Activated naive CD4-positive, alpha-beta T cell treated with anti-CD3 and anti-CD28 coated beads, Interleukin-2, amount 50 U/mL, for 24 hours (primary cell): ENCODE data around the gene NAA16.
A peak's percentile ranks its signal among the peaks of the same experiment; 100 is the strongest.
"Not testable (repeated sequence)": the region's sequence is repeated elsewhere in the genome, so short reads cannot be mapped to it uniquely, and the experiment has no call there.

ENCODE experiments used
- H3K27ac Mint-ChIP-seq: one replicate; pipeline ENCODE4 v1.8.0; 2021; ENCODE audit warnings: mild to moderate bottlenecking, mixed read lengths
- H3K27me3 Mint-ChIP-seq: one replicate; pipeline ENCODE4 v1.8.0; 2021; ENCODE audit warnings: mixed read lengths
- H3K36me3 Mint-ChIP-seq: one replicate; pipeline ENCODE4 v1.8.0; 2021; ENCODE audit warnings: mixed read lengths
- H3K4me1 Mint-ChIP-seq: one replicate; pipeline ENCODE4 v1.8.0; 2021; ENCODE audit warnings: mixed read lengths
- H3K4me3 Mint-ChIP-seq: one replicate; pipeline ENCODE4 v1.8.0; 2021; ENCODE audit warnings: mild to moderate bottlenecking, mixed read lengths
- H3K9me3 Mint-ChIP-seq: one replicate; pipeline ENCODE4 v1.8.0; 2021; ENCODE audit warnings: mixed read lengths

NAA16 gene

DNA sequence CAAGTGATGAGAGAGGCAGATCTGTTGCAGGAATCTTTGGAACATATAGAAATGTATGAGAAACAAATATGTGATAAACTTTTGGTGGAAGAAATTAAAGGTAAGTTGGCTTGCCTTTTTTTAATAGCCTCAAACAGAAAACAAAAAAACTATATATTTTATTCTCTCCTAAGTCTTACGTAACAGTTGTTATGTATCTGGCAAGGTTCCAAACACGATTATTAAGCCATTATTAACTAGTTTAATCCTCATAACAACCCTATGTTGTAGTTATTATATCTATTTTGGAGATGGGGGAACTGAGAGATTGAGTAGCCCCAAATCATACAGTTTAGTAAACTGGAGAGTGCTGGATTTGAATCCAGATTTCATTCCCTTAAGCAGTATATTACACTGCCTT is 14.7 kb downstream of the NAA16 start:
- Mint-ChIP-seq H3K36me3 (peaks cover 30% of the 10 kb centered on the region), H3K4me3 (no peak overlapping the region), H3K27ac (no peak overlapping the region), H3K9me3 (no peaks in the 10 kb centered on the region), H3K4me1 (peaks cover 62% of the 10 kb centered on the region), H3K27me3 (no peaks in the 10 kb centered on the region)

DNA sequence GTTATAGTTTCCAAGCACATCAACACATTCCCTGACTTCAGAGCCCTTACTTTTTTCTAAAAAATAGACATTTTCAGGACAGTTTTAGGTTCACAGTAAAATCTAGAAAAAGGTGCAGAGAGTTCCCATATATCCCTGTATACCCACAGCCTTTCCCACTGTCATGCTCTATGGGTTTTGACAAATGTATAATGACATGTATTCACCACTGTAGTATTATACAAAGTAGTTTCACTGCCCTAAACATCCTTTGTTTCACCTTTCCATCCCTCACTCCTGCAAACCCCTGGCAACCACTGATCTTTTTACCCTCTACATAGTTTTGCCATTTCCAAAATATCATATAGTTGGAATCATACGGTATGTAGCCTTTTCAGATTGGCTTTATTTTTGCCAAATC is 15.6 kb downstream of the NAA16 start:
- Mint-ChIP-seq H3K4me1 (peaks cover 64% of the 10 kb centered on the region), H3K36me3 (peaks cover 32% of the 10 kb centered on the region), H3K27ac (peak overlapping the region; percentile 10)

DNA sequence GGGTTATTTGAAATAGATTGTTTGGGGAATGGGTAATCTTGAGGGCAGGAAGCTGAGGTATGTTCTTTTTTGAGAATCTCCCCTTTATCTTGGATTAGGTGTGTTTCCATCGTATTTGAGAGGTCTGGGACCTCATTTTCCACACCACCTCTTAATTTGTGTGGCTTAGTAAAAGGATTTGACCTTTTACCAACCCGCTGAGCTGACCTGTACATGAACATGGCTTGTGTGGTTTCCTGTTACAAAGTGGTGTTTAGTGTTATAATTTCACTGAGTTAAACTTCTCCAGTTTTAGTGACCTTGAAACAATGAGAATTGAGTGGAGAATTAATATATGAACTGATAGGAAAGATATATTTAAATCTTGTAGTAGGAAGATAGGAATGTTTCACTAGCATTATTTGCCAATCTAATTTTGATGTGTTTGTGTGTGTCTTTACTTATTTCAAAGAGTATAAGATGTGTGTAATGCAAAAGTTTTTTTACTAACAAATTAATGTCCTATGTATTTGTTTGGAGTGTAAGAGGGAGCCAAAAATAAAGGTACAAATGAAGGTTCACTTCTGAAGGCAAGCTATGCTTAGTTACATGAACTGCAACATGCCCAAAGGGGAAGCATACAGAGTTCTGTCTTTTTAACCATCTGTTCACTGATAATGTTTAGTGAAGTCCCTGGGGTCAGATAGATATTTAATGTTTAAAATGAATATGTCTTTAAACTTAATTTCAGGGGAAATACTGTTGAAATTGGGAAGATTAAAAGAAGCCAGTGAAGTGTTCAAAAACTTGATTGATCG is 17.1 kb downstream of the NAA16 start:
- H3K9me3 Mint-ChIP-seq: no peaks in the 10 kb centered on the region
- peaks cover 29% of the 10 kb centered on the region for H3K36me3 Mint-ChIP-seq
- H3K27ac Mint-ChIP-seq: peak overlapping the region; percentile 80
- H3K4me3 Mint-ChIP-seq: peak overlapping the region; percentile 39
- H3K27me3 Mint-ChIP-seq: no peaks in the 10 kb centered on the region
- peaks cover 70% of the 10 kb centered on the region for H3K4me1 Mint-ChIP-seq

More for the DNA sequence above, 15.6 kb downstream of the NAA16 start:
- no peaks in the 10 kb centered on the region for H3K27me3 Mint-ChIP-seq
- H3K9me3 Mint-ChIP-seq: no peaks in the 10 kb centered on the region
- no peak overlapping the region for H3K4me3 Mint-ChIP-seq

DNA sequence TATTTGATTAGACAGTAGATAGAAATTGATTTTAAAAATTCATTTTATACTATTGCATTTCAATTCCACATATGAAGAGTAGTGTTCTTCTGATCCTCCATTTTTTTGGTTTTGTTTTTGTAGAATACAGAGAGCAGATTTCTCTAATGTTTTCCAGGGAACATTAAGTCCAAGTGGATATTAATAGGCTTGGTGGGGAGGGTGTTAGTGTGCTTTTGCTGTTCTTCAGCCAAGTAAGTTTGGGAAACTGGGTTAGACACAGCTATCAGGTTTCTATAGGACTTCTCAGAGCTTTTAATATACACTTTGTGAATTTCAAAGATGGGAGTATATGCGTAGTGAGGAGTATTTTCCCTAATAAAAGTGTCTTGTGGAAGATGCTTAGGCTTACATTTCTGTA is 21.8 kb downstream of the NAA16 start:
- Mint-ChIP-seq H3K4me3 (no peak overlapping the region), H3K36me3 (peaks cover 30% of the 10 kb centered on the region), H3K9me3 (no peaks in the 10 kb centered on the region), H3K4me1 (peaks cover 73% of the 10 kb centered on the region), H3K27ac (no peak overlapping the region), H3K27me3 (no peaks in the 10 kb centered on the region)

- H3K4me1 Mint-ChIP-seq: peaks cover 63% of the 10 kb centered on the region
- peaks cover 32% of the 10 kb centered on the region for H3K36me3 Mint-ChIP-seq
- no peak overlapping the region for H3K4me3 Mint-ChIP-seq
- H3K9me3 Mint-ChIP-seq: no peaks in the 10 kb centered on the region
- H3K27me3 Mint-ChIP-seq: no peaks in the 10 kb centered on the region
- H3K27ac Mint-ChIP-seq: peak overlapping the region; percentile 1
Observed at GRCh38 chr13:41334810-41335209, 23.7 kb downstream of the NAA16 start.

- Mint-ChIP-seq H3K9me3 (peaks cover 6% of the 10 kb centered on the region), H3K36me3 (peaks cover 47% of the 10 kb centered on the region), H3K27ac (peak overlapping the region; percentile 30), H3K4me3 (no peak overlapping the region), H3K27me3 (no peaks in the 10 kb centered on the region), H3K4me1 (peaks cover 72% of the 10 kb centered on the region)
Observed at GRCh38 chr13:41344358-41344757, 33.3 kb downstream of the NAA16 start.

DNA sequence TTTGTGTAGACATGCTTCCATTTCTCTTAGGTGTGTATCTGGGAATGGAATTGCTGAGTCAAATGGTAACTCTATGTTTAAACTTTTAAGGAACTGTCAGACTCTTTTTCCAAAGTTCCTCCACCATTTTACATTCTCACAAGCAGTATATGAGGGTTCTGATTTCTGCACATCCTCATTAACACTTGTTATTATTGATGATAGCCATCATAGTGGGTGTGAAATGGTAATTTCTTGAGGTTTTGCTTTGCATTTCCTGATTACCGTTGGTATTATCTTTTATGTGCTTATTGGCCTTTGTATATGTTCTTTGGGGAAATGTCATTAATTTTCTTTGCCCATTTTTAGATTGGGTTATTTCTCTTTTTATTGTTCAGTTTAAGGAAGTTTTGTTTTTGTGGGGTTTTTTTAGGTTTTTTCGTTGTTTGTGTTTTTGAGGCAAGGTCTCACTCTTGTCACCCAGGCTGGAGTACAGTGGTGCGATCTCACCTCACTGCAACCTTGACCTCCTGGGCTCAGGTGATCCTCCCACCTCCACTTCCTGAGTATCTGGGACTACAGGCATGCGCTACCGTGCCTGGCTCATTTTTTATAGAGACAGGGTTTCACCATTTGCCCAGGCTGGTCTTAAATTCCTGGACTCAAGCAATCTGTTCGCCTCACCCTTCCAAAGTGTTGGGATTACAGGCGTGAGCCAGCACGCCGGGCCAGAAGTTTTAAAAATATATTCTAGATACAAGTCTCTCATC is 34.3 kb downstream of the NAA16 start:
- Mint-ChIP-seq H3K9me3 (peaks cover 6% of the 10 kb centered on the region), H3K27me3 (no peaks in the 10 kb centered on the region), H3K36me3 (peaks cover 44% of the 10 kb centered on the region), H3K4me3 (peak overlapping the region; percentile 27), H3K27ac (peak overlapping the region; percentile 88), H3K4me1 (peaks cover 69% of the 10 kb centered on the region)

- H3K27me3 Mint-ChIP-seq: no peaks in the 10 kb centered on the region
- peaks cover 68% of the 10 kb centered on the region for H3K4me1 Mint-ChIP-seq
- peak overlapping the region; percentile 71 for H3K27ac Mint-ChIP-seq
- H3K9me3 Mint-ChIP-seq: peaks cover 6% of the 10 kb centered on the region
- peaks cover 40% of the 10 kb centered on the region for H3K36me3 Mint-ChIP-seq
- no peak overlapping the region for H3K4me3 Mint-ChIP-seq
Observed at GRCh38 chr13:41345914-41346589, 35.0 kb downstream of the NAA16 start.

- H3K9me3 Mint-ChIP-seq: no peaks in the 10 kb centered on the region
- H3K27me3 Mint-ChIP-seq: no peaks in the 10 kb centered on the region
- peaks cover 73% of the 10 kb centered on the region for H3K4me1 Mint-ChIP-seq
- peak overlapping the region; percentile 97 for H3K27ac Mint-ChIP-seq
- peak overlapping the region; percentile 60 for H3K4me3 Mint-ChIP-seq
- H3K36me3 Mint-ChIP-seq: peaks cover 13% of the 10 kb centered on the region
Observed at GRCh38 chr13:41352935-41353840, 42.1 kb downstream of the NAA16 start.

DNA sequence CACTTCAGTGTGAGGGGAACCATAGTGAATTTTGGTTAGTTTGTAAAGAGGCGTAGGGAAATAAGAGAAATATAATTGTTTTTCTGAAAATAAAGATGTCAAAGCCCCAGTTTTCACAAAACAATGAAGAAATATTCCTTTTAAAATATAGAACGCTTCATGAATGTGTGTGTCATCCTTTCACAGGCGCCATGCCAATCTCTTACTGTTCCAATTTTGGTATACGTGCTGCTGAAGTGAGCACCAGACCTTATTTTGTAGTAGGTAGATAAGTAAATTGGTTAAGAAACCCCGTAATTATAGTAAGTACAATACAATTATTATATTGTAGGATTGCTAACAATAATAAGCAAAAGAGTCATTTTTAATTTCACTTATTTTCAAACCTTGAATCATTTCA is 43.3 kb downstream of the NAA16 start:
- Mint-ChIP-seq H3K27ac (no peak overlapping the region), H3K9me3 (no peaks in the 10 kb centered on the region)

GRCh38 chr13:41356385-41356648 is 45.2 kb downstream of the NAA16 start:
- not testable (repeated sequence) for H3K27me3 Mint-ChIP-seq, H3K9me3 Mint-ChIP-seq
- peaks cover 17% of the 10 kb centered on the region for H3K36me3 Mint-ChIP-seq
- peak overlapping the region; percentile 69 for H3K4me3 Mint-ChIP-seq
- peaks cover 86% of the 10 kb centered on the region for H3K4me1 Mint-ChIP-seq
- peak overlapping the region; percentile 94 for H3K27ac Mint-ChIP-seq

More for the DNA sequence above, 43.3 kb downstream of the NAA16 start:
- peaks cover 73% of the 10 kb centered on the region for H3K4me1 Mint-ChIP-seq
- H3K4me3 Mint-ChIP-seq: no peak overlapping the region
- H3K36me3 Mint-ChIP-seq: peaks cover 11% of the 10 kb centered on the region
- H3K27me3 Mint-ChIP-seq: no peaks in the 10 kb centered on the region

DNA sequence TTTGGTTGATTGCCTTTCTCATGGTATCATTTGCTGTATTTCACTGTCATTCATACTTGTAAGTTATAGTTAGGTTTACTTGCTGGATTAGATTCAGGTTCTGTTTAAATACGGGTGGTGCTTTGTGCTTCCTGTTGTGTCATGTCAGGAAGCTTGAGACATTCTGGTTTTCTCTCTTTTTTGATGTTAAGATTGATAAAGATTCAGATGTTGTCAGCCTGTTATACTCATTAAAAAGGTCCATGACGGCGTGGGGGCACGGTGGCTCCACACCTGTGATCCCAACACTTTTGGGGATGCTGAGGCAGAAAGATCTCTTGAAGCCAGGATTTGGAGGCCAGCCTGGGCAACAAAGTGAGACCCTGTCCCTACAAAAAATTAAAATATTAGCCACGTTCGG is 45.7 kb downstream of the NAA16 start:
- Mint-ChIP-seq H3K4me1 (peaks cover 86% of the 10 kb centered on the region), H3K4me3 (peak overlapping the region; percentile 69), H3K9me3 (no peaks in the 10 kb centered on the region), H3K36me3 (peaks cover 21% of the 10 kb centered on the region), H3K27ac (peak overlapping the region; percentile 94), H3K27me3 (no peaks in the 10 kb centered on the region)

GRCh38 chr13:41361491-41361890 is 50.4 kb downstream of the NAA16 start:
- Mint-ChIP-seq H3K36me3 (peaks cover 42% of the 10 kb centered on the region), H3K9me3 (no peaks in the 10 kb centered on the region)

DNA sequence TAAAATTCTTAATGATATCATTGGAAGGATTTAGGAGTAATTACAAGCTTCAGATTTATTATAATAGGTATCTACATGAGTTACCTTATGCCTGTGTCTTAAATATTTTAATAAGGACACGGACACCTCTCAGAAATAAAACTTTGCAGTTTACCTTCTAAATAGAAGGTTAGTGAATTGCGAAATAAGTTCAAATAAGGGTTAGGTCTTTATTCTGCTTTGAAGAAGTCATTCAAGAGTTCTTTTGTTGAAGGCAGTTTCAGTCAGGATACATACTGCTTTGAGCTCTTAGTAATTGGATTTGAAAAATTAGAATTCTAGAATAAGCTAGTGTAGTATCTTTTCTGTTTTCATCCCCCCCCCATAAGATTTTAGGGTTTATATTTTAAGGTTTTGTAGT is 53.0 kb downstream of the NAA16 start:
- Mint-ChIP-seq H3K4me1 (peaks cover 70% of the 10 kb centered on the region), H3K36me3 (peaks cover 50% of the 10 kb centered on the region), H3K27me3 (no peaks in the 10 kb centered on the region), H3K9me3 (peaks cover 4% of the 10 kb centered on the region), H3K27ac (peak overlapping the region; percentile 68), H3K4me3 (no peak overlapping the region)

More at GRCh38 chr13:41361491-41361890, 50.4 kb downstream of the NAA16 start:
- Mint-ChIP-seq H3K27me3 (no peaks in the 10 kb centered on the region), H3K4me1 (peaks cover 88% of the 10 kb centered on the region), H3K4me3 (no peak overlapping the region), H3K27ac (peak overlapping the region; percentile 23)

GRCh38 chr13:41365631-41366030 is 54.6 kb downstream of the NAA16 start:
- Mint-ChIP-seq H3K9me3 (peaks cover 9% of the 10 kb centered on the region), H3K4me3 (no peak overlapping the region), H3K27ac (no peak overlapping the region), H3K4me1 (peaks cover 64% of the 10 kb centered on the region), H3K36me3 (peaks cover 54% of the 10 kb centered on the region), H3K27me3 (no peaks in the 10 kb centered on the region)
